ENCODE measurements around the gene PPME1. TPM values are rescaled to one million over a fixed set of nuclear protein-coding genes. Genes with fewer than 3 reads are reported as not detected.

Gene PPME1
- total RNA-seq, 1 donor from 2014 or later: 53.4 TPM

DNA sequence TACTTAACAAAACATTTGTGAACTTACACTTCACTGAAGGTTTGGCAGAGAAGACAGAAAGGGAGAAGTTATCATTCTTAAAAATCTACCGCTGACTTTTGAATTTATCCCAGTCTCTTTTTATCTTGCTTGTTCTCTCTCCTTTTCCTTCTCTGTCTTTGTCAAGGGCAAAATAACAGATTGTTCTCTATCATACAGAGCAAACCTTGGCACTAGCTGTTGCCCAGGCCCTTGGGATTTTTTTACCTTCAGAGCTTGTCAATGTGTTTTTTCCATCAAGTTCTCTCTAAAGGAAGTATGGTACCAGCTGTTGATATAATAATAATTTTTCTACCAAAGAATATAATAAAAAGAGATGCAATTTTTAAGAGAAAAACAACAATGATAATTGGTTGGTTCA, 67.2 kb downstream of the PPME1 start:
- no peak overlapping the region for H3K27ac Mint-ChIP-seq (ENCODE audit: unreplicated experiment)
- H3K36me3 Mint-ChIP-seq (ENCODE audit: low read depth): peaks cover 18% of the 10 kb centered on the region
- H3K9me3 Mint-ChIP-seq: no peaks in the 10 kb centered on the region
- no peaks in the 10 kb centered on the region for H3K27me3 Mint-ChIP-seq (ENCODE audit: low read depth)
- no peaks in the 10 kb centered on the region for H3K4me1 Mint-ChIP-seq
- TF ChIP-seq, protein P1, sequence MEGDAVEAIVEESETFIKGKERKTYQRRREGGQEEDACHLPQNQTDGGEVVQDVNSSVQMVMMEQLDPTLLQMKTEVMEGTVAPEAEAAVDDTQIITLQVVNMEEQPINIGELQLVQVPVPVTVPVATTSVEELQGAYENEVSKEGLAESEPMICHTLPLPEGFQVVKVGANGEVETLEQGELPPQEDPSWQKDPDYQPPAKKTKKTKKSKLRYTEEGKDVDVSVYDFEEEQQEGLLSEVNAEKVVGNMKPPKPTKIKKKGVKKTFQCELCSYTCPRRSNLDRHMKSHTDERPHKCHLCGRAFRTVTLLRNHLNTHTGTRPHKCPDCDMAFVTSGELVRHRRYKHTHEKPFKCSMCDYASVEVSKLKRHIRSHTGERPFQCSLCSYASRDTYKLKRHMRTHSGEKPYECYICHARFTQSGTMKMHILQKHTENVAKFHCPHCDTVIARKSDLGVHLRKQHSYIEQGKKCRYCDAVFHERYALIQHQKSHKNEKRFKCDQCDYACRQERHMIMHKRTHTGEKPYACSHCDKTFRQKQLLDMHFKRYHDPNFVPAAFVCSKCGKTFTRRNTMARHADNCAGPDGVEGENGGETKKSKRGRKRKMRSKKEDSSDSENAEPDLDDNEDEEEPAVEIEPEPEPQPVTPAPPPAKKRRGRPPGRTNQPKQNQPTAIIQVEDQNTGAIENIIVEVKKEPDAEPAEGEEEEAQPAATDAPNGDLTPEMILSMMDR (conservative IDR thresholded peaks at IDR 0.05): no peak
- H3K4me3 Mint-ChIP-seq: no peak overlapping the region
- DNase-seq (ENCODE audit: low read depth, low spot score): no peak

DNA sequence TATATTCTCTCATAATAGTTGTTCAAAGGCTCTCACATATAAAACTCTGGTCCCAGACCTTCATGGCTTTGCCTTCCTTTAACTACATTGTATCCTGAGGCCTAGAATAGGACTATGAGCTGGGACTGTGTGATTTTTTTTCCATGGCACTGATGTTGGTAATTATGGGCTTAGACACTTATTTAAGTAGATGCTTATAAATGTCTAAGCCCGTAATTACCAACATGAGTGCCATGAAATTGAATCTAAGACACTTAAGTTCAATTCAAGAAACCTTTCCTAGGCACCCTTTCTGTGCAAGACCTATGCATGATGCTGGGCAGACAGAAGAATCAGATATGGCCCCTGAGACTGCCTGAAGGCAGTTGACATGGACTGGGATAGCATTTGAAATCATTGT, 77.4 kb downstream of the PPME1 start:
- Mint-ChIP-seq H3K36me3 (ENCODE audit: low read depth) (peaks cover 12% of the 10 kb centered on the region), H3K4me1 (no peaks in the 10 kb centered on the region), H3K27ac (ENCODE audit: unreplicated experiment) (no peak overlapping the region), H3K27me3 (ENCODE audit: low read depth) (no peaks in the 10 kb centered on the region), H3K4me3 (no peak overlapping the region), H3K9me3 (no peaks in the 10 kb centered on the region)
- TF ChIP-seq, protein P1 (conservative IDR thresholded peaks at IDR 0.05): no peak
- DNase-seq (ENCODE audit: low read depth, low spot score): no peak

DNA sequence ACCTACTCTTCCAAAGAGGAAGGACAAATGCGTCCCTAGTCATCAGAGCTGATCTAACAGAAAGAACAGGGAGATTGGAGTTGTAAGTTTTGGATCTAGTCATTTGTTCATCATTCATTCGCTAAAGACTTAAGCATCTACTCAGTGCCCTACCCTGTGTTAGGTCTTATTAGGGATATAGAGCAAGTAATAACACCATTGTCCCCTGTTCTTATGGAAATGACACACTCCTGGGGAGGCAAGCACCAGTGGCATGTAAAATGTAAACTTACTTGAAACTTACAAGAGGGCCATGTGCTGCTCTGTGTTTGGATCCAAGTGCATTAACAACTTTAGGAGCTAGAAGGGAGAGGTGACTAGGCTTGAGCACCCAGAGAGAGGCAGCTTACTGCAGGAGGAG, 78.4 kb downstream of the PPME1 start:
- Mint-ChIP-seq H3K4me1 (no peaks in the 10 kb centered on the region), H3K9me3 (no peaks in the 10 kb centered on the region), H3K36me3 (ENCODE audit: low read depth) (peaks cover 12% of the 10 kb centered on the region), H3K27me3 (ENCODE audit: low read depth) (no peaks in the 10 kb centered on the region), H3K27ac (ENCODE audit: unreplicated experiment) (no peak overlapping the region), H3K4me3 (no peak overlapping the region)
- TF ChIP-seq, protein P1 (conservative IDR thresholded peaks at IDR 0.05): no peak
- DNase-seq (ENCODE audit: low read depth, low spot score): no peak

DNA sequence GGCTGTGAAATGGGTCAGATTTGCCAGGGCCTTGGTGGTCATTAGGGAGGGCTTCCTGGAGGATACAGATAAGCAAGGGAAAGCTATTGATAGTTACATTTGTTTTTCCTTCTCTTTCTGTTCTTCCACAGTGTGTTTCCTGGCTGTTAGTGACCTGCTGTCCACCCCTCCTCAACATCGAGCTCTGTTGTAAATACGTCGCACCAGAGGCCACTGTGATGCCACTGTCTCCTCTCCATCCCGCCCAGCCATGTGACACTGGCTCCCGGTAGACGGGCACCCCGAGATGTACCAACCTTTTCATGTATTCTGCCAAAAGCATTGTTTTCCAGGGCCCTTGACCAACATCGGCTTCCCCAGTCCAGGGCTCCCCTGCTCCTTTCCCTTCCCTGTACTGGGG, 82.3 kb downstream of the PPME1 start:
- no peak for DNase-seq (ENCODE audit: low read depth, low spot score)
- H3K36me3 Mint-ChIP-seq (ENCODE audit: low read depth): peaks cover 6% of the 10 kb centered on the region
- no peaks in the 10 kb centered on the region for H3K4me1 Mint-ChIP-seq
- TF ChIP-seq, protein P1 (conservative IDR thresholded peaks at IDR 0.05): no peak
- no peaks in the 10 kb centered on the region for H3K27me3 Mint-ChIP-seq (ENCODE audit: low read depth)
- H3K9me3 Mint-ChIP-seq: no peaks in the 10 kb centered on the region
- no peak overlapping the region for H3K27ac Mint-ChIP-seq (ENCODE audit: unreplicated experiment)
- no peak overlapping the region for H3K4me3 Mint-ChIP-seq

DNA sequence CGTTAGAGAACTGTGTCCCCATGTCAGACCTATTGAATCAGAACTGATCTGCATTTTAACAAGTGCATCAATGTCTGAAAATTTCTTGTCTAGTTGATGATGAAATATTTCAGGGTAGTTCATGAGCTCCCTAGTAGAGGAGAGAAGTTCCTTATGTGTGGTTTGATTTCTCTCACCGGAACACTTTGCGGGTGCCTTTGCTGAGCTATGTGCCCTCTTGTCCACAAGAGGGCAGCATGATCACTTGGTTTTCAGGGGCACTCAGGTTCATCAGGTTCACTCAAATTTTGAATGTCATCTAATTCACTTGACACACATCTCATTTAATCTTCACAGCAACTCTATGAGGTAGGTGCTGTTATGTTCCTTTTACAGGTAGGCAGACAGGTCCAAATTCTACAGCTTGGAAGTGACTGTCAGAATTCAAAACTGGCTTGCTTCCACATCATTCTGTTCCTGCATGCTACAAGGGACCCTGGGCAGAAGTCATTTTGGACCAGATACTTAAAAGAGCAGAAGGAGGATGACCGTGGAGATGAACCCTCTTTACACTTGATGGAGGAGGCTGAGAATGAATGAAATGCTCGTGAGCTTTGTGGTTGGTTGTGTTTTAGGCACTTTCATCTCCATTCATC, 84.8 kb downstream of the PPME1 start:
- peak; percentile 44 for DNase-seq (ENCODE audit: low read depth, low spot score)
- Mint-ChIP-seq H3K9me3 (no peaks in the 10 kb centered on the region), H3K27me3 (ENCODE audit: low read depth) (no peaks in the 10 kb centered on the region), H3K4me1 (no peaks in the 10 kb centered on the region), H3K36me3 (ENCODE audit: low read depth) (peaks cover 3% of the 10 kb centered on the region), H3K4me3 (no peak overlapping the region), H3K27ac (ENCODE audit: unreplicated experiment) (no peak overlapping the region)
- TF ChIP-seq, protein P1 (conservative IDR thresholded peaks at IDR 0.05): peak; percentile 94

All from neural crest cell (in vitro differentiated cells).